T-helper 9 cell (primary cell): Measurements from ENCODE around the gene LIPT2.
"Not testable (repeated sequence)": the region's sequence is repeated elsewhere in the genome, so short reads cannot be mapped to it uniquely, and the experiment has no call there.

ENCODE experiments used
- DNase-seq: peaks from one replicate; pipeline ENCODE4 v3.0.0-alpha.2; 2020
- total RNA-seq, 2 donors: gene quantifications; one replicate each; lab custom pipeline; 2026; lab: John Stamatoyannopoulos, UW

The LIPT2 gene
- total RNA-seq, result 6.0 to 7.1 reads per million in 2 donors

DNA sequence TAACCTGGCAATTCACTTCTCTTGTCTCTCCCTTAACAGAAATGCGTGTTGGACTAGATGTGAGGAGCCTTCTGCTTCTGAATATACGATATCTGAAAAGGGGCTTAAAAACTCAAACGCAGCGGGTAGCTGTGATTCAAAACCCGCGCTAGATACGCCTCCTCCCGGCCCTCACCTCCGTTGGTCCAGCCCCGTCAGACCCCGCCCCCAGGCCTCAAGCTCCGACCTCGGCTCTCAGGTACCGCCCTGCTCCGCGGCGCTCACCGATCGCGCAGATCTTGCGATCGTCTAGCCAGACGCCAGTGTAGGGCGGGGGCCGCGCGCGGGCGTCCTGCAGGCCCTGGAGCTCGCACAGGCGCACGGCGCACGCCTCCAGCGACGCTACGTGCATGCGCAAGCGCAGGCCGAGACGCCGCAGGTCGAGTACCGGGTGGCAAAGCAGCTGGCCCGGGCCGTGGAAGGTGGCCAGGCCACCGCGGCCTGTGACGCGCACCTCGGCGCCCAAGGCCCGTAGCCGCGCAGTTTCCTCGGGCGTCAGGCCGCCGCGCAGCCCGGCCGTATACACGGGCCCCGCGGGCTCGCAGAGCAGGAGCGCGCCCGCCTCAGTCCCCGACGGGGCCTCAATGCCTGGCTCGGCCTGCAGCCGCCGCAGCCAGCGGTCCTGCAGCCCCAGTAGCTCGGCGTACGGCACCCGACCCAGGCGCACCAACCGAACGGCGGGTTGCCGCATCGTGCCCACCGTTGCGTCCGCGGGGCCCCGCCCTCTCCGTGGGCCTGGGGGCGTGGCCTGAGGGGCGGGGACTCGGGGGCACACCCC lies at the start of gene LIPT2:
TSS of gene LIPT2 (minus strand) at position 751 of the 817 bp plus-strand sequence. CDS start at position 730, 21 bp downstream.
- peak; percentile 94 for DNase-seq

- no peak for DNase-seq
Observed at GRCh38 chr11:74541466-74541865, 47.9 kb upstream of the LIPT2 start.

DNA sequence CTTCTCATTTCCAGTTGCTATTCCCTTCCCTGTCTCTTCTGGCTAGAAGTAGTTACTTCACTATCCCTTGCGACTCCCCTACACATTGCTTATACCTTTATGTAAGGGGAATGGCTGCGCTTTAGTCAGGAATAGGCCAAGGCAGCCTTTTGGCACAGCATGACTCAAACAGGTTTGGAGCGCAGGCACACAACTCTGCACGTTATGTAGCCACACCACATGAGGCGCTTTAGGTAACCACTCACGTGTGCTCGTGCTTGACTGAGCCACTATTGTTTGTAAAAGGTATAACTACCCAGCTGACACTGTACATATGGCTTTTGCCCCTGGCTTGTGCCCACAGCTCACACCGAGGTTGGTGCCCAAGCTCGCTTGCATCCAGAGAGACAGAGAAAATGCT lies 46.7 kb upstream of the LIPT2 start:
- DNase-seq, result no peak

GRCh38 chr11:74538680-74539079 lies 45.2 kb upstream of the LIPT2 start:
- DNase-seq, result no peak

- no peak for DNase-seq
Observed at GRCh38 chr11:74535371-74536160, 42.0 kb upstream of the LIPT2 start.

DNA sequence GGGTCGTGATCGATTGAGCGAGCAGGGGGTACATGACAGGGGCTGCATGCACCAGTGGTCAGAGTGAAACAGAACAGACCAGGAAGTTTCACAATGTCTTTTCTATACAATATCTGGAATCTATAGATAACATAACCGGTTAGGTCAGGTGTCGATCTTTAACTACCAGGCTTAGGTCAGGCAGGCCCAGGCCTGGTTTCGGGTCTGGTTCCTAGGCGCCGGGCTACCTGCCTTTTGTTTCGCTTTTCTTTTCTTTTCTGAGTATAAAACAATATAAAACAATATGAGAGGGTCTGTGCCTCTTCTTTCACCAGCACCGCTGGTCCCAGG lies 41.4 kb upstream of the LIPT2 start:
- DNase-seq, result not testable (repeated sequence)

DNA sequence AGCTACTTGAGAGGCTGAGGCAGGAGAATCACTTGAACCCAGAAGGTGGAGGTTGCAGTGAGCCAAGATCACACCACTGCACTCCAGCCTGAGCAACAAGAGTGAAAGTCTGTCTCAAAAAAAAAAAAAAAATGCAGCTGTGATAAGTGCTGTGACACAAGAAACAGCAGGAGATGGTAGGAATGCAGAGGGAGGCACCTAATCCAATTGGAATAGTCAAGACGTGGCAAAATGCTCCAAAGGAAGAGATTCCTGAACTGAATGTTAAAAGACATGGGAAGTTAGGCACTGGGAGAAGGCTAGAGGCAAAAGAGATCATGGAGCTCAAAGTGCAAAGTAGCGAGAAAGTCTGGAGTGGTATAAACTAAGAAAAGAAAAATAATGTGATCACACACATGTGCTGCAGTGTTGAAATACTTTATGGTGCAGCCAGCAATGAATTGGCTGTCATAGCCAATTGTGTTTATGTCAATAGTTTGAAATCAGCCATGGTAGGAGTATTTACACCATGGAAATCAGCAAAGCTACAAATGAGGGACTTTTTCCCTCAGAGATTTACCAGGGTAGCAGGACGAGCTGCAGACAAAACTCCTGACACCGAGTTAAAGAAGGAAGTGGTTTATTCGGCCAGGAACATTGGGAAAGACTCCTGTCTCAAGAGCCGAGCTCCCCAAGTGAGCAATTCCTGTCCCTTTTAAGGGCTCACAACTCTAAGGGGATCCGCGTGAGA lies 40.9 kb upstream of the LIPT2 start:
- no peak for DNase-seq

- DNase-seq, result no peak
Observed at GRCh38 chr11:74533421-74533820, 39.9 kb upstream of the LIPT2 start.

- no peak for DNase-seq
Observed at GRCh38 chr11:74532501-74533246, 39.1 kb upstream of the LIPT2 start.

DNA sequence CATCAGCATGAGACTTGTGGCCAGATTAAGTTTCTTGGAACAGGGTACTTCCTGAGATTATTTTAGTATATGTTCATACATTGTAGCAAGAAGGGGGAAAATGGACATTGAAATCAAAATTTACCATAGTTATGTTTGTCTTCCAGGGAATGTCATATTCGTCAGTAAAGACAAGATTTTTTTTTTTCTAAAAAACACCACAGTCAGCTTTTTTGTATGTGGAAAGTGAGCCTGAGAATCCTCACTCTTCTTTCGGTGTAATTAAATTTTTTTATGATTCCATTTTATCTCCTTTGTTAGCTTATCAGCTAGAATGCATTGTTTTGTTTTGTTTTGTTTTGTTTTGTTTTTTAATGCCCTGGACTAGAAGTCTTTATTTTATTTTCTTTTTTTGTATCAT lies 31.5 kb upstream of the LIPT2 start:
- no peak for DNase-seq

- no peak for DNase-seq
Observed at GRCh38 chr11:74524501-74524900, 31.0 kb upstream of the LIPT2 start.

DNA sequence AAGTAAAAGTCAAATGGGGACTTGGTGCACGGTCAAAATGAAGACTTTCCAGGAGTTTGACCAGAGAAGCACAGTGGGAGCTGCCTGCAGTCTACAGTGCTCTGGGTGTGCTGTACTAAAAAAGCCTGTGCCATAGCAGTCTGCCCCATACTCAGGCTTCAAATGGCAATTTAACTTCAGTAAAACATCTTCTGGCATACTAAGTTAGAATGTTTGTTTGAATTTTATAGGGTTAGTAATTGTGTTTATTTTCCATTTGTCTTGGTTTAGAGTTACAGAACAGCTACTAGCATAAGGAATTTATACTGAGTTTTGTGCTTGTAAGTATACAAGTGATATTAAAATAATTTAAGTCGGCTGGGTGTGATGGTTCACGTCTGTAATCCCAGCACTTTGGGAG lies 29.3 kb upstream of the LIPT2 start:
- DNase-seq, result no peak

DNA sequence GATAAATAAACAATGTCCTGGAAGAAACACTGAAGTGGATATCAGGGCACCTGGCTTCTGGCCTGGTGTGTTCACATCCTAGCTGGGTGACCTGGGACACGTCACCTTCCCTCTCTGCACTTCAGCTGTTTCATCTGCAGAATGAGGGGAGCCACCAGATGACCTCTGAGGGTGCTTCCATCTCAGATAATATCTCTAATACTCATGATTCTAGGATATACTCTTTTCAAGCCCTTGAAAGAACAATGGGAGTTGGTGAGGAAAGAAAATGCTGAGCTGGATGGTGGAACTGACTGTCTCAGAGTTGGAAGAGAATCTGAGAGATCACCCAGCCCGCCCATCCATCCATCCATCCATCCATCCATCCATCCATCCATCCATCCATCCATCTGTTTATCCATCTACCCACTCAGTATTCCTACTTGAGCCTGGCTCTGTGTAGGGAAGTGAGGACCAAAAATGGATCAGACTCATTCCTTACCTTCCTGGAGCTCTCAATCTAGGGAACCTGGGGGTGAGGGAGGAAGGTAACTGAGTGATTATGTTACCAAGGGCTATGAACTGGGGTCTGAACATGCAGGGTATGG lies 28.2 kb upstream of the LIPT2 start:
- DNase-seq, result no peak

DNA sequence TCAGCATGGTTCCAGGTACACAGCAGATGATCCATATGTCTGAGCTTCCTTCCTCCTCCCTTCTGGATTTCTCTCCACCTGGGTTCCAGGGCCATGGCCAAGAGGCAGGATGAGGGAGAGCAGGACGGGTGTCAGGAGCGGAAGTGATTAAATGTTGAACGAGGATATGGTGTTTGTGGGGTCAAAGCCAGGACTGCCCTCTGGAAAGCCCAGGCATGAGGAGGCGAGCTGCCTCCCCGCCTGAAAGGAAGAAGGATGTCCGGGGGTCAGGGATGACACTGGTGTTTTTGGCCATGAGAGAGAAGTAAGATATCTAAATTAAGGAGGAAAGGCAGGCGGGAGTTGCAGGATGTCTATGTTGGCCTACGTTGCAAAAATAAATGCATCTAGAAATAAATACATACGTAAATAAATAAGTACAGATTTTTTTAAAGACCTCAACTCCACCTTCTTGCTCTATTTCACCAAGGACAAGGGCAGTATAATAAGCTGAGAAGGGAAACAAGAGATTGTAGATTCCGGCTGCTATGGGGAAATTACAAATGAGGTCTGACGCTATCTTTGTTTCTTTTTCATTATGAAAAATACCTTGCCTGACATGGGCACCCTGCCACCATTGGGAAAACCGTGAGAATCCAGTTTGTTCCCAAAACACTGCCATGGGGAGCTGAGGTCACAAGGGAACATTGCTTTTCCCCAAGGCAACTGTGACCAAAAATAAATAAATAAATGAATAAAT lies 27.6 kb upstream of the LIPT2 start:
- no peak for DNase-seq

DNA sequence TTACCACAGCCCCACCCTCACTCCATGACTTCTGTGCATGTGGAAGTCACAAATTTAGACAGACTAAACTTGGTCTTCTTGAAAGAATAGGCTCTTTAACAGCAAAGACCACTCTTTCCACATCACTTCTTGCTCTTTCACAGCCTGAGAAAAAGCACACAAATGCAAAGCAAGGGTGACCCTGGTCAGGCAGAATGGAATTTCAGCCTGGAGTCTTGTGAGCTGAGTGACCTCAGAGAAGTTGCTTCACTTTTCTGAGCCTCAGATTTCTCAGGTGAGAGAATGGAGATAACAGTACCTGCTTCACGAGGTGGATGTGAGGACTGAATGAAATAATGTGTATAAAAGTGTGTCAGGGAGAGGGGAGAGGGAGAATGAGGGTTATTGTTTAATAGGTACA lies 26.8 kb upstream of the LIPT2 start:
- DNase-seq, result no peak

DNA sequence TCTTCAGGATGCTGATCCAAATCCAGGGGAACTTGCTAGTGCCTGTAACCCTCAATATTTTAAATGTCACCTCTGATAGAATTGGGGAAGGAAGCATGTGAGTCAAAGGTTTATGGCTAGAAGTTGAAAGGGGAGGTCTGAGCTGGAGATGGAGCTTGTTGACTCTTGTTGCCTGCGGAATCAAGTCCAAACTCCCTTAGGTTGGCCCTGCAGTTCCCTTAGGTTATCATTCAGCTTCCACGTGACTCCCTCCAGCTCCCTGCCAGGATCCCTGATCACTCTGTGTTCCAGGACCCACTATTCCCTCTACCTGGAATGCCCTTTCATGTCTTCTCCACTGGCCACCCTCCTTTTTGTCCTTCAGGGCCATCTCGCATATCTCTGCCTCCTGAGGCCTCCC lies 26.2 kb upstream of the LIPT2 start:
- DNase-seq, result no peak

- not testable (repeated sequence) for DNase-seq
Observed at GRCh38 chr11:74517592-74517991, 24.1 kb upstream of the LIPT2 start.

GRCh38 chr11:74507582-74507981 lies 14.1 kb upstream of the LIPT2 start:
- no peak for DNase-seq

DNA sequence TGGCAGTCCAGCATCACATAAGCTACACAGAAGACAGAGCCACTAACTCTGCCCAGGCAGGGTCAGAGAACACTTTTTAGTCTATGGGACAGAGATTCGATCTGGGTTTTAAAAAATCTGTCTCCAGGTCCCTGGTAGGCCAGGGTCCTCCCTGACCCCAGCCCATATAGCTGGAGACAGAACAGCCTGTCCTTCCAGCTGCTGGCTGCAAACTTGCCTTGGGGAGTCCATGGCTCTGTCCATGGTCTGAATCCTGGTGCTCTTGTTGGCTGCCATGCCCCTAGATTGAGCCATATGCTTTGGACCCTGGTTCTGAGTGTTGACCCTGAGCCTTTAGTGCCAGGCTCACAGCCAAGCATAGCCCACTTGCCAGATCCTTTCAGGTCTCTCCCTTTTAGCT lies 13.3 kb upstream of the LIPT2 start:
- no peak for DNase-seq

DNA sequence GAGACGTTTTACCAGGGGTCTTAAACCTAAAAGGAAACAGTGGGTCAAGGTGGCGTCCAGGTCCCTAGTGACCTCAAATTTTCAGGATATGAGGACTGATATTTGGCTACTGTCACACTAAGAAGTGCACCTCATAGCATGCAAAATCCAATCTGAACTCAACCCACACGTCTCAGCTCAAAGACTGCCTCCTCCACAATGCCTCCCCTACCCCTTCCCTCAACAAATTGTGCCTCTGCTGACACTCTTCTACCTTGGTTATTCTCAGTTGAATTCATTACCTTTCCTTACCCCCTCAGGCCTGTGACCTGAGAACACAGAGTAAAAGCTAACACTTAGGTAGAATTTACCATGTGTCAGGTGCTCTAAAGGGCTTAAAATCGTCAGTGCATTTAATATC lies 12.4 kb upstream of the LIPT2 start:
- DNase-seq, result no peak

- DNase-seq, result no peak
Observed at GRCh38 chr11:74504100-74504691, 10.7 kb upstream of the LIPT2 start.
